GM21529 (cell line): Measurements from ENCODE around the gene CYP4V2.
"Not testable (repeated sequence)": the region's sequence is repeated elsewhere in the genome, so short reads cannot be mapped to it uniquely, and the experiment has no call there.

Experiments used
- ATAC-seq: cut with Tn5 transposase; IDR thresholded peaks from one replicate; pipeline ENCODE4 v1.9.1; 2021; ENCODE audit not compliant: unreplicated experiment

Gene CYP4V2

GRCh38 chr4:186227744-186228513, 36.6 kb downstream of the CYP4V2 start:
- ATAC-seq, result no peak

- ATAC-seq, result no peak
These were observed 37.1 kb downstream of the CYP4V2 start for GRCh38 chr4:186228514-186228894.

GRCh38 chr4:186234367-186234766, 43.0 kb downstream of the CYP4V2 start:
- no peak for ATAC-seq

- ATAC-seq, result no peak
These were observed 44.8 kb downstream of the CYP4V2 start for GRCh38 chr4:186236126-186236525.

- ATAC-seq, result no peak
These were observed 49.1 kb downstream of the CYP4V2 start for GRCh38 chr4:186240452-186240847.

- ATAC-seq, result no peak
These were observed 49.6 kb downstream of the CYP4V2 start for GRCh38 chr4:186240848-186241491.

GRCh38 chr4:186241616-186242015, 50.2 kb downstream of the CYP4V2 start:
- no peak for ATAC-seq

- ATAC-seq, result not testable (repeated sequence)
These were observed 50.7 kb downstream of the CYP4V2 start for GRCh38 chr4:186242031-186242430.

GRCh38 chr4:186243331-186243730, 52.0 kb downstream of the CYP4V2 start:
- ATAC-seq, result no peak

- no peak for ATAC-seq
These were observed 53.5 kb downstream of the CYP4V2 start for GRCh38 chr4:186244835-186245234.

- ATAC-seq, result not testable (repeated sequence)
These were observed 55.8 kb downstream of the CYP4V2 start for GRCh38 chr4:186247062-186247752.

GRCh38 chr4:186248643-186249042, 57.3 kb downstream of the CYP4V2 start:
- no peak for ATAC-seq

- no peak for ATAC-seq
These were observed 58.7 kb downstream of the CYP4V2 start for GRCh38 chr4:186249785-186250754.

GRCh38 chr4:186250760-186251159, 59.4 kb downstream of the CYP4V2 start:
- no peak for ATAC-seq

- ATAC-seq, result no peak
These were observed 63.8 kb downstream of the CYP4V2 start for GRCh38 chr4:186255122-186255521.

GRCh38 chr4:186258216-186258811, 66.9 kb downstream of the CYP4V2 start:
- no peak for ATAC-seq

- ATAC-seq, result no peak
These were observed 68.7 kb downstream of the CYP4V2 start for GRCh38 chr4:186260117-186260503.
